ENCODE data around the gene POP4. TPM values are rescaled to one million over a fixed set of nuclear protein-coding genes. Genes with fewer than 3 reads are reported as not detected.

The POP4 gene
- total and polyA plus RNA-seq, 2 of the 13 experiments (the other 11 are each of a cell fraction or from before 2014, with no cell fraction given): 32.2 to 84.0 TPM

DNA sequence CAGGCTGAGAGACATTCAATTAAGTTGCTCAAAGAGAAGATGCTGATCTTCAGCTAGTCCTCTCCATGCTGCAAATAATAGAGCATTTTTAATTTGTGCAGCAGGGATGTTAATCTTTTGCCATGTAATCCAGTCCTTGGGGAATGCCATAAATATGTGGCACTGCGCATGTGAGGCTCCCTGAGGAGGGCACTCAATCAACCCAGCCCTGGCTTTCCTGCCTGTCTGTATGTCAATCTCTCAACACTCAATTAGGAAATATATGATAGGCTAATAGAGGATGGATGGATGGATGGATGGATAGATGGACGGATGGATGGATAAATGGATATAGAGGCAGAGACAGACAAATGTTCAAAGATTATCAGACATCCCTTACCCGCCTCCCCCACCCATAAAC lies 31.6 kb upstream of the POP4 start:
- WGBS (ENCODE audit: low lambda C conversion rate): 28% methylated on average over 3 of the region's 3 CpGs
- CTCF ChIA-PET (ENCODE audit: low intra/inter-chr PET ratio, low total read pairs): no interaction called here
- POLR2A ChIA-PET: no interaction called here
- H4K20me1 ChIP-seq (ENCODE audit: insufficient read depth, low read length): no peaks in the 10 kb centered on the region
- H3K27ac ChIP-seq (ENCODE audit: extremely low read length, insufficient read depth, low read length): no peak overlapping the region
- H3K79me2 ChIP-seq (ENCODE audit: insufficient read depth, low read length): no peaks in the 10 kb centered on the region
- H3K27me3 ChIP-seq (ENCODE audit: control insufficient read depth in 1 of 2, insufficient read depth in 2 of 2, low read length in 2 of 2): peaks cover 1 to 29% of the 10 kb centered on the region in 2 experiments
- no peaks in the 10 kb centered on the region for H3K36me3 ChIP-seq (replicated peaks in 1 of 2; ENCODE audit: control insufficient read depth in 1 of 2, insufficient read depth in 2 of 2, low read length in 2 of 2)
- ATAC-seq (no peak), DNase-seq (ENCODE audit: low spot score) (no peak), FAIRE-seq (no peak)
- H3K9ac ChIP-seq (ENCODE audit: insufficient read depth, low read depth, low read length): no peak overlapping the region
- intact Hi-C loops (cut with micrococcal nuclease; ENCODE audit: unreplicated experiment): no loop called here
- no peak overlapping the region for H3K4me2 ChIP-seq (ENCODE audit: low read depth, low read length)
- H3K4me3 ChIP-seq (replicated peaks in 1 of 3; ENCODE audit: insufficient read depth in 1 of 3, low read depth in 2 of 3, low read length in 3 of 3): no peak overlapping the region
- H3K4me1 ChIP-seq (ENCODE audit: insufficient read depth, low read length): no peaks in the 10 kb centered on the region
- no peaks in the 10 kb centered on the region for H3K9me3 ChIP-seq (ENCODE audit: low read length)
- H2AFZ ChIP-seq (ENCODE audit: low read length): no peak overlapping the region
- no peak for TF ChIP-seq ZC3H4 (CRISPR knock-in tag; IDR thresholded peaks at IDR 0.05; ENCODE audit: borderline replicate concordance)
- no peak for TF ChIP-seq ZNF644 (CRISPR knock-in tag; IDR thresholded peaks at IDR 0.05; ENCODE audit: low read depth)
- TF ChIP-seq BRD4 (CRISPR knock-in tag; IDR thresholded peaks at IDR 0.05): no peak
- BruUV-seq (replicated peaks): no TSS peak
- in situ Hi-C loops (cut with HindIII; ENCODE audit: extremely low pct_ligation_motif_present, low pct_unique_long_range_greater_than_20kb): no loop called here

DNA sequence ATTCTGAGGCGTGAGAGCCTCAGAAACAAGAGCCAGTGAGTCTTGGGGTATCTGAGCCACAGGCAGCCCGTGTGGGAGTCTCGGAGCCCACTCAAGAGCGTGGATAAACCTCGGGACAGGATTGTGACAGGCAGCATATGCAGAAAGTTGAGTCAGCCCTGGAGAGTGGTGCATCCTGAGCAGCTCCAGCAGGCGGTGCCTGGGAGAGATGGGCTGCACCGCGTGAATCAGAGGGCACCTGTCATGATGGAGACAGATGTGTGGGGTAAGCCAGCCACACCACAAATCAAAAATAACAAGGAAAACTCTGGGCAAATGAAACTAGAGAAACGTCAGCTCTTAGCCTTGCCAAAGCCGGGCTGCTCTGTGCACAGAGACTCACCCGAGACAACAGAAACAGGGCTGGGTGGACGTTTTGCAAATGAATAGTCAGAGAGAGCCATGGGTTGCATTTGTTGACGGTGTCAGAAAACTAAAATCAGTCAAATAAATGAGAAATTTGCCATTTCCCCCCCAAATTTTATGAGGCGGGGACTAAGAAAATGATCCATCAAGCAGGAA lies 30.0 kb upstream of the POP4 start:
- CTCF ChIA-PET (ENCODE audit: low intra/inter-chr PET ratio, low total read pairs): no interaction called here
- no peak overlapping the region for H2AFZ ChIP-seq (ENCODE audit: low read length)
- POLR2A ChIA-PET: no interaction called here
- no peak; the same call in 2 of the 3 replicates for ATAC-seq
- H3K79me2 ChIP-seq (ENCODE audit: insufficient read depth, low read length): no peaks in the 10 kb centered on the region
- no peak for DNase-seq (ENCODE audit: low spot score)
- H3K4me1 ChIP-seq (ENCODE audit: insufficient read depth, low read length): no peaks in the 10 kb centered on the region
- intact Hi-C loops (cut with micrococcal nuclease; ENCODE audit: unreplicated experiment): no loop called here
- H3K9me3 ChIP-seq (ENCODE audit: low read length): no peaks in the 10 kb centered on the region
- no peak for TF ChIP-seq ZNF768 (CRISPR knock-in tag; IDR thresholded peaks at IDR 0.05)
- TF ChIP-seq SP2 (CRISPR knock-in tag; IDR thresholded peaks at IDR 0.05): no peak
- TF ChIP-seq, protein P1, sequence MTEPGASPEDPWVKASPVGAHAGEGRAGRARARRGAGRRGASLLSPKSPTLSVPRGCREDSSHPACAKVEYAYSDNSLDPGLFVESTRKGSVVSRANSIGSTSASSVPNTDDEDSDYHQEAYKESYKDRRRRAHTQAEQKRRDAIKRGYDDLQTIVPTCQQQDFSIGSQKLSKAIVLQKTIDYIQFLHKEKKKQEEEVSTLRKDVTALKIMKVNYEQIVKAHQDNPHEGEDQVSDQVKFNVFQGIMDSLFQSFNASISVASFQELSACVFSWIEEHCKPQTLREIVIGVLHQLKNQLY (CRISPR knock-in tag; IDR thresholded peaks at IDR 0.05): no peak
- TF ChIP-seq ZNF556 (CRISPR knock-in tag; IDR thresholded peaks at IDR 0.05; ENCODE audit: borderline replicate concordance): no peak
- TF ChIP-seq U2AF2 (IDR thresholded peaks at IDR 0.05; ENCODE audit: low read depth, low read length): no peak
- H3K27me3 ChIP-seq (ENCODE audit: control insufficient read depth in 1 of 2, insufficient read depth in 2 of 2, low read length in 2 of 2): peaks cover 1 to 23% of the 10 kb centered on the region in 2 experiments
- in situ Hi-C loops (cut with HindIII; ENCODE audit: extremely low pct_ligation_motif_present, low pct_unique_long_range_greater_than_20kb): no loop called here
- H4K20me1 ChIP-seq (ENCODE audit: insufficient read depth, low read length): no peaks in the 10 kb centered on the region
- no peak overlapping the region for H3K4me2 ChIP-seq (ENCODE audit: low read depth, low read length)
- no peak overlapping the region for H3K4me3 ChIP-seq (replicated peaks in 1 of 3; ENCODE audit: insufficient read depth in 1 of 3, low read depth in 2 of 3, low read length in 3 of 3)
- no peak overlapping the region for H3K27ac ChIP-seq (ENCODE audit: extremely low read length, insufficient read depth, low read length)
- no TSS peak for BruUV-seq (replicated peaks)
- FAIRE-seq: no peak
- H3K9ac ChIP-seq (ENCODE audit: insufficient read depth, low read depth, low read length): no peak overlapping the region
- no peaks in the 10 kb centered on the region for H3K36me3 ChIP-seq (replicated peaks in 1 of 2; ENCODE audit: control insufficient read depth in 1 of 2, insufficient read depth in 2 of 2, low read length in 2 of 2)
- 2% methylated on average over 13 of the region's 14 CpGs for WGBS (ENCODE audit: low lambda C conversion rate)
